GM18861 (cell line): ENCODE measurements around the gene CAMTA1.

Source experiments
- ATAC-seq: cut with Tn5 transposase; IDR thresholded peaks from one replicate; pipeline ENCODE4 v1.9.1; 2021; ENCODE audit not compliant: unreplicated experiment

Gene CAMTA1

DNA sequence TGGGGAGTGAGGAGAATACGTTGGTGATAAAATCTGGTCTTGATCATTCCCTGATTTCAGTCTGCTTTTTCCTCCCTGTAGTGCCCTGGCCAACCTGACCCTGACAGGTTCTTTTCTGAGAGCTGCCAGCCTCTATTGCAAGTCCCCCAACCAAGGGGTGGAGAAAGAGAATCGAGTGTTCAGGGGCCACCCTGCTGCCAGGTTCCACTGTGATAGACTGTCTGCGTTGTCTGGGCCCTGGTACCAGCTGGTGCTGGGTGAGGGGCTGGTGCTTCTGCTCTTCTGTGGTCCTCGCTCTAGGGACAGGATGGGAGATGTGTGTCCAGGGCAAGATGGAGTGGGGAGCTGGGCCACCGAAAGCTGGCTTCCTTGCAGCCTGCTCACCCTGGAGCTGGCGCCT is 214.6 kb downstream of the CAMTA1 start:
- no peak for ATAC-seq

DNA sequence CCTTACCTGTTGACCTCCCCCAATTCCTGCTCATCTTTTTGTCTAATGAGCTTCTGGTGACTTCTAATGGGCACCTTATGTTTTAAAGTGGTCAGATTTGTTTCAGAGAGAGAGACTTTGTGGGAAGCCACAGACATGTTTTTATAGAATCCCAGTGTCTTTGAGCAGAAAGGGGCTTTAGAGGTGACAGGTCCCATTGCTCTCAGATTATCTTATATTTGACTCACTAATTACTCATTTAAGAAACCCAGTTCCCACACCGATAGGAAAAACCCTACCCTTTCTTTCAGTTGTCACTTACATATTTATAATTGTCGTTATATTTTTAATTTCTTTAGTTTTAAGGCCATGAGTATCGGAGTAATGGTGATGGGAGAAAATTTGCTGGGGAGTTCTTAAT is 215.5 kb downstream of the CAMTA1 start:
- ATAC-seq, result no peak

DNA sequence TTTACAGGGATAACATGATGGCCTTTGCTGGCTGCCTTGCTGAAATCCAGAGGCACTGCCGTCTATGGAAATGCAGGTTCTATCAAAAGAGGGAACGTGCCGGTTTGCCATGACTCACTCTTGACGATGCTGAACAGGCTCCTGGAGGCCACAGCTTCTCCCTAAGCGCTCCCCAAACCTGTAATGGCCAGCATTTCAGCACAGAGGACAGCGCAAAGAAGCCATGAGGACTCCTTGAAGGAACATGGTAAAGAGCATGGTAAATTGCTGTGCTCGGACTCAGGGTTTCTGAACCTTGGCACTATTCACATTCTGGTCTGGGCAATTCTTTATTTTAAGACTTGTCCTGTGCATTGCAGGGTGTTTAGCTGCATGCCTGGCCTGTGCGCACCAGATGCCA is 217.5 kb downstream of the CAMTA1 start:
- no peak for ATAC-seq

DNA sequence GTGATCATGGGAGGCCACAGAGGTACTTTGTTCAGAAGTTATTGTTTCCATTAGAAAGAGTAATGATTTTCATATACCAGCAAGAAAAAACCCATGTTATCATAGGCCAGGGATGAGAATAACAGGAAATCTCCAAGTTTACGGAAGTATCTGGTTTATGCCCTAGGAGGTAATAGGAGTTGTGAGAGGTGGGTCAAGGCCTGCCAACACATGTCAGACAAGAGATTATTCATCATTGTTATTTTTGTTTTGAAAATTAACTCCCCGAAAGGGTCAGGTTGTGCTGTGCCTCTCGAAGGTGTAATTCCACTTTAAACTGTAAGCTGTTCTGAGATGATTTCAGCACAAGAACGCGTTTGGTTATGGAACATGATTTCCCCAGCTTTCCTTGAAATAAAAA is 218.4 kb downstream of the CAMTA1 start:
- no peak for ATAC-seq

DNA sequence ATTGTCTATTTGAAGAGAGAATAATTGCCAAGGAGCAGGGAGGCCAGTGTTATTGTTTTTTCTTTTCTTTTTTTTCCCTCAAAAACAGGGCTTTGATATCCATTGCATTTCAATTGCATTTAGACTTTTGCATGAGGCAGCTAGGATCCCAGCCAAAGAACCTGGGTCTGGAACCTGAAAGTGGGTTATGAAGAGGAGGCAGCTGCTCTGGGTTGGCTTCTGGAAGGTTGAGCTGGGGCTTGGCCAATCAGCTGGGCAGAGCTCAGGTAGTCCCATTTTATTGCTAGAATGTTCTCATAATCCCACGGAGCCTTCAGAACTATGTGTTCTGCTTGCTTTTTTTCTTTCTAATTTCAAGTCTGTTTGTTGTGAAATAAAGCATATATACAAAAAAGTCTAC is 218.9 kb downstream of the CAMTA1 start:
- ATAC-seq, result no peak

DNA sequence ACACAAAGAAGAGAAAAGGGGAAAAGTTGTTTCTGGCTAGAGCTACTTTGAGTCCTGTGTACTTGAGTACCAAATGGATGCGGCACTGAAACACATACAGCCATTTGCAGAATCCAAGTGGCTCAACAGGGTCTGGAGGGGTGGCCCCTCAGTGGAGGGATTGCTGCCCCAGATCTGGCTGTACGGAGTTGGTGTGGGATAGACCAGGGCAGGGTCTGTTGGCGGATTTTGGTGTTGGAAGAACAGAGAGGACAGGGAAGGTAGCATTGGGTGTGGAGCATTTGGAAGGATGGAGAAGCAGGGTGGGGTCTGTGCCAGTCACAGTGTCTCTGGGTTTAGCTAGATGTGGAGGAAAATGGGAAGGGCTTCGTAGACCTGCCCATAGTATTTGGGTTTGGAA is 220.5 kb downstream of the CAMTA1 start:
- ATAC-seq, result no peak

DNA sequence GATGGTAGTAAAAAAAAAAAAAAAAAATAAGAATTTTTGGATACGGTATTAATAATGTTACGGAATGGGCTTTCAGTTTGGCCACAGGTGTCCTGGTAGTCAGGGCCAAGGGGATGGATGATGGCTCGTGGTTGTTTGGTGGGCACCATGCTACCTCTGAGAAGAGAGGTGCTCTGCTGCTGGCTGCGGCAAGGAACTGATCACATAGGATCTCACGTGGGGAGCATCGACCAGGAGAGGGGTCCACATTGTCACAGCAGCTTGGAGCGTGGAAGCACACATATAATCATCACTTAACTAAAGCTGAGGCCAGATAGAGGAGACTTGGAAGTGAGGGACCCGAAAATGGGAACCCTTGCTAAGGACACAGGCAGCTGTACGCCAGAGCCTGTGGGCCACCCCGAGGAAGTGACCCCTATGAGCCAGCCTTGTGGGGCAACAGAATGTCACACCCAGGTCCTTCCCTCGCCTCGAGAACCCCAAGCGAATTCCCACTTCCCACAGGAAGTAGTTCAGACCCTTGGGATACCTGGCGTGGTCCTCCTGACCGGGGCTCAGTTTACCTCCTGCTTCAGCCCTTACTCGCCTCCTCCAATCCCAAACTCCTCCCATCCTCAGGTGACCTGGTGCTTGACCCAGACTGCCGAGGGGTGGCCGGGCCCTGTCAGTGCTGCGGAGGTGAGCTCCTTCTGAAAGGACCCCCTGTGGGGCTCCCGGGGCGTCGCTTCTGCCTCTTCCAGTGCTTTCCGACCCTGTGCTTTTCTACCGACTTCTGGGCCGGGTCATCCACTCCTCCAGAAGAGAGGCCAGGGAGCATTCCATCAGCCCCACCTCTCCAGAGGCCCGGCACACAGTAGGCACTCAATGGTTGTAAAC is 222.0 kb downstream of the CAMTA1 start:
- ATAC-seq, result no peak

DNA sequence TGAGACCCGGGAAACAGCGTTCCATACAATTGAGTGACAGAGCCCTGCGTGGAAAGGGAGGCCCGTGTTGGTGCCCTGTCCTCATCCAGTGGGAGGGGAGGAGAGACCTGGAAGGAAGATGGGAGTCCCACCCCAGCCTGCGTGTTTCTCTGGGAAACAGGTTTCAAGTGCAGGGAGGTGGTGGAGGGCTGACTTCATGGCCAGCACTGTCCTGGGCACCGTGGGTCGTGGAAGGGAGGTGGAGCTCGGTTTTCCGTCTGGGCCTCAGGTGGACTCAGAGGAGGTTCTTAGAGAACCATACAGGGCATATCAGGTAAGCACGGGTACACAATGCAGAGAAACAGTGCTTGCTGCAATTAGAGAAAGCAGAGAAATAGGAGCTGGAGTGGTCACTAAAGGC is 222.6 kb downstream of the CAMTA1 start:
- no peak for ATAC-seq

DNA sequence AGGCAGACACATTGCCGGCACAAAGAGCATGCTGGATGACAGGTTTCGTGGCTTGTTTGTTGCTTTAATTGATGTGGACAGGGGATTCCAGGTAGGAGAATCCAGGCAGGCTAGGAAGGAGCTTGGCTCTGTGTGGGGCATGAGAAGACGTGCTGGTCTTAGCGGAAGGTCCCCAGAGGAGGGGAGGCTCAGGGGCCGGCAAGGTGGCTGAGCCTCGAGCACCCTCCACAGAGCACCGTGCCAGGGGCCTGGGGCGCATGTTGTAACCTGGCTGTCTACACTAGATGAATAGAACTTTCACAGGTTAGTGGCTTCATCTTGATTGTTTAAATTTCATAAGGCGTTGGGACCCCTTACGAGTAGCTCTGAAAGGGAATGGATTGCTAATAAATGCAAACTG is 223.1 kb downstream of the CAMTA1 start:
- no peak for ATAC-seq

DNA sequence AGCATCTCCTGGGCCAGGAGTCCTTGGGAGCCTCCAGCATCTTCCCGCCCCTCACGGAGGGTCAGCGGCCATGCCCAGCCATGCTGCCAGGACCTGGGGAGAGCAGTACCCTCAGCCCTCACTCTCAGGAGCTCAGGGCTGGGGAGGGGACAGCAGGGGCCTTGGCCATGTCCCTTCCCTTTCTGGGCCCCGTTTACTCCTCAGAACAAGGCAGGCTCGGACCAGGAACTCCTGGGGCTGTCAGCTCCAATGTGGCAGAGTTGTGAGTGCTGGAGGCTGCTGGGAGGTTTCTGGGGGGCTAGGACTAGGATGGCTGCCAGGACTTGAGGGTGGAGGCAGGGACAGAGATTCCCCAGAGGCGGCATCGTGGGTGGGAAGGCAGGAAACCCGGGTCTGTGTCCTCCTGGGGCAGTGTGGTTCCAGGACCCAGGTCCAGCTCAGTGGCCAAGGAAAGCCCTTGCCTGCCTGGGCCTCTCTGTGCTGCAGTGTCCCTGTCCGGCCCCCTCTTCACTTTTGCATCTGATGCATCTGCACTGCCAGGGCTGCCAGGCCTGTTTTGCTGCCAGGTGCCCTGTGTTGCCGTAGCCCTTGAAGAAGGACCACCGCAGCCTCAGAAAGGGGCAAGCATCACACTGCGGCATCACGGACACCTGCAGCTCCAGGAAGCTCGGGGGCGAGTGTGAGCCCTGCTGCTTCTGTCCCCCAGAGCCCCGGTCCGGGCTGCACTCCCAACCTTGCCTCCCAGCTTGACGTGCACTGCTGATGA is 223.9 kb downstream of the CAMTA1 start:
- no peak for ATAC-seq

DNA sequence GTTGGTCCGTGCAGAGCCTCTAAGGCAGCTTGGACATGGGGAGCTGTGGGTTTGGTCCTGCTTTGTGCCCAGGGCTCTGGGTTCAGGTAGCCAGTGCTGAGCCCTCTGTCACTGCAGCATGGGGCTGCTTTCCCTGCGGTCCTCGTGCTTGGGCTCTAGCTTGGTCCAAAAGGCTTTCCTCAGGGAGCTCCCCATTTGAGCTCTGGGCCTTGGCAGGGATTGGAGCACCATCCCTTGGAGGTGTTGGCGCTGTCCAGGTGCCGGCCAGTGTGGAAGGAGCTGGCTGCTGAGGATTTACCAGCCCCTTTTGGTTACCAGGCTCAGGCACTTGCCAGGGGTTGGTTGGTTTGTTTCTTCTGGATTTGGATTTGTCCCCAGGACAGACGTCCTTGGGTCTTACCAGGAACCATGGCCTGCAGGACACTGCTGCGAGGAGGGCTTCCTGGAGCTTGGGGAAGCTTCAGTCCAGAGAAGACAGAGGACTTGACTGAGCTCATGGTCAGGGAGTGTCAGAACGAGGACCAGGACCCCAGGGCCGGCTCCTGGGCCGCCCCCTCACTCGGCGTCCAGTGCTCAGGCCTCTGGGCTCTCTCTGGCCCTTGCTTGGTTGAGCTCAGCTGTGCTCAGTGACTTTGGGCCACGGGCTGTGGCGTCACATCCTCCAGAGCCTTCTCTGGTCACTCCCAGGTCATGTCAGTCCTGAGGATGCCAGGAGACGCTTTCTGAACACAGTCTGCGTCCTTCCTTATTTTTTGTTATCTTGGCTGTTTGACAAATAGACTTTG is 224.7 kb downstream of the CAMTA1 start:
- ATAC-seq, result no peak

DNA sequence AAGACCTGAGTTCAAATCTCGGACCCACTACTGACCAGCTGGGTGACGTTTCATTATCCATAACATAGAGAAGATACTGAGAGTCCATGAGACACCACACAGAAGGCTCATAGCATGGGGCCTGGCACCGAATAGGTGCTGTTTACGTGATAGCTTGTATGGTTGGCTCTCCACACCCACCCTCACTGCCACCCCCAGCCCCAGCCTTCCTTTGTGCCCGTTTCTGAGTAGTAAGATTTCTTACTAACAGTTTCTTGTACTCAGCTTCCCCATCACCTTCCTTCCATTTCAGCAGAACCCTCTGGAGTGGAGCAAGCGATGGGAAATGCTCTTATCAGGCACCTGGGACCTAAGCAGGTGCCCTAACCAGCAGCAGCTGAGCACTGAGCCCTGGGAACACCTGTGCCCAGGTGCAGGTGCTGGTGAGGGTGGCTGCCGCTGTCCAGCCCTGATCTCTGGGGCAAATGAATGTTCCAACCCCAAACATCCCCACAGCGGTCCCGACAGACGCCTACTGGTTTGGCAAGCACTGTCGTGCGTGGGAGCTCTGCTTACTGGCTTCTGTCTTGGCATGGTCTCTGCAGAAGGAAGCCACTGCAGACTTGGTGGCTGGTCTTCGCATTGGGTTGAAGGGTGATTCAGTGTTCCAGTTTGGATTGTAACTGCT is 225.4 kb downstream of the CAMTA1 start:
- no peak for ATAC-seq

DNA sequence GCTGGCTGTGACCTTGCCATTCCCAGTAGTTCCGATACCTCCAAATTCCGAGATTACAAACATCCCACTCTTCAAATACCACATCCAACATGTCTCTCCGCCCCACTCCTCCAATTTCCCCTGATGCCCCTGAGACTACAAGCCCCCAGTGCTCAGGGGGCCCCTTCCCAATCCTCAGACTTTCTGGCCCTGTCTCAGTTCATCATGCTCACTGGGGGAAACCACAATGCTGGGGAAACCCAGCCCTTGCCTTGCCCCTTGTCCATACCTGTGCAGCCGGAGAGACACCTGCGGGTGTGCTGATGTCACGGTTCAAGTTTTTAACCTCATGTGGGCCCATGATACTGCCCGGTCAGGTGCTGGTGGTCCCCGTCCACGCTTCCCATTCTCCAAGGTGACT is 226.6 kb downstream of the CAMTA1 start:
- no peak for ATAC-seq

DNA sequence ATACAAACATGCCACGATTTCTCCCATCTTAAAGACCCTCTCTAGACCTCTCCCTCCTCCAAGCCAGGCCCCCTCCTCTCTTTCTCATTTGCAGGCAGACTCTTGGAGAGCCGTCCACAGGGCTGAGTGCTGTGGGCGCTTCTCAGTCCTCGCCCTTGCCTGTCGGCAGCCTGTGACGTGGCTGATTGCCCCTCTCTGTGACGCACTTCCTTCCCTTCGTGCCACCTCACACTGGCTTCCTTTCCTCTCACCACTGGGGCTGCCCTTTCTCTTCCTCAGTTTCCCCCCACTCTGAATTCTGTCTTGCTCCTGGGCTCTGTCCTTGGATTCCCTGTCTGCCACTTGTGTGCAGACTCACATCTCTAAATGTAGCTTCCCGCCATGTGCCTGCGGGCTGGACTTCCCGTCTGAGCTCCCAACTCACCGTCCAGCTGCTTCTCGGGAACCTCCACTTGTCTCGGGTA is 227.2 kb downstream of the CAMTA1 start:
- no peak for ATAC-seq

DNA sequence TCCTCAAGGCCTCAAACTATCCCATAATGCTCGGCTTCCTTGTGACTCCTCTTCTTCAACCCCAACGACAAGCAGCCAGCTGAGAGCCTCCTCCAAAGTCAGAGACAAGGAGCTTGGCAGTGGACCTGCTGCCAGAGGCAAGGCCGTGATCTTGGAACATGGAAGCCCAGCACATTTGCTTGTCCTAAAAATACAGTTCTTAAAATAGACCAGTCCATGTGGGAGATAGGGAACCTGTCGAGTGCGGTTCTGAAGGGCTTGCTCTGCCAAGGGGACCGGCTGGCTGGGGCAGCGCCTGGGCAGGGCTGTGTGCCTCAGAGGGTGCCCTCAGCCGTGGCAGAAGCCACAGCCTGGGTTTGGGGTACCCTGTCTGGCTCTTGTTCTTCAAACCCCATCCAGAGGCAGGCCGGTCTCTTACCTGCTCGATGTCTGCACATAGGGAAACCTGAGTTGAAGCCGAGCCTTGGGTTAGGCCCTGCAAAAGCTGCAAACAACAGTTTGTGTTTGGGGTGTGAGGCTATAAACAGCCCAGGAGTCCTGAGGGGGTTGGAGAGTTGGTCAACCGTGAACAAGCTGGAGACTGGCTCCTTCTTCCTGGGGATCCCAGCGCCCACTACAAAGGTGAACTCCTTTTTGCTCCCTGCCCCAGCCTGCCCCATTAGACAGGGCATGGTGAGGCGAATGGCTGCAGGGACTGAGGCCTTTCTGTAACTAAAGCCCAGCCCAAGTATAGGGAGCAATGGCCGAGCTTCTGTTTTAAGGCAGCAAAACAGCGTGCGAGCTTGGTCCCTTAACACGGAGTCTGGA is 228.8 kb downstream of the CAMTA1 start:
- ATAC-seq, result no peak

DNA sequence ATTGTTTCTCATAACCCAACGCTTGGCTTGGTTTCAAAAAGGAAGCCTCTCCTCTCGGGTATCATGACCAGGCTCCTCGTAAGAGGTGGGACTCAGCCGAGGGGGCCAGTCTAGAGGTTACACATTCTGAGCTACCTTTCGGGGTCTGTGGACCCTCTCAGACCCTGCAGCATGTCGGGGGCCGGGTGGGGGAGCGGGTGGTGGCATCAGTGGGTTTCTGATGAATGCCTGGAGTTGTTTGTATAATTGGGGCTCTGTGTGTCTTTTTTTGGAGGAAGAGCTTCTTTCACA is 229.3 kb downstream of the CAMTA1 start:
- no peak for ATAC-seq

DNA sequence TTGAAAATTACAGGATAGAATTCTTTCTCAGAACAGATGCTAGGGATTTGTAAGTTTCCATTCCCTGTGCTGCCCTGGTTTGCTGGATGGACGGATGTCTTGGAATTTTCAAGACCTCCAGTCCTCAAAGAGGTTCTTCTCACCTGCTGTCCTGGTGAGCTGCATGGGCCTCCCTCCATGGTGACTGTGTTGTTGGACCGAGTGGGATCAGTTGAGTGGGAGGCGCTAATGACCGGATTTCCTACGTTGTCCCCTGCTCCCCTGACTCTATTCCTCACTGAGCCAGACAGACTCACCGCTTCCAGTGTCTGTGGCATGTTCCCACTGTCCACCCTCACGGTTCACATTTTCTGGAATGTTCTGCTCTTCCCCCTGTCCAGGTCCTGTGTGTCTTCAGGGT is 229.8 kb downstream of the CAMTA1 start:
- ATAC-seq, result no peak

DNA sequence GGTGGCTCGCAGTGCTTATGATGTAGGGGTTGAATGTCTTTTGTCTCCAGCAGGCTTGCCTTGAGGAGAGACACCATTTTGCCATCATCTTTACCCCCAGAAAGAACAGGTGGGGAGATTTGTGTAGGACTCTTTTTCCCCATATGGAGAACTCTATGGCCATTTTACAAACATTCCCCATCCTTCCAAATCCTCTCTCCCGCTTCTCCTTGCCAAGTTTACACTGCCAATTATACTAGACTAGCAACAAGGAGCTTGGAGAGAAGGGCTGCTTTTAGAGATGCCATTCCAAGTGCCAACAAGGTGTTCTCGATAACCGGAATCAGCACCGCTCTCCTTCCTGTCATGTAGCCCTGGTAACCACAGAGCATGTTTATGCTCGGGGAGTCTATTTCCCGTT is 233.1 kb downstream of the CAMTA1 start:
- no peak for ATAC-seq

DNA sequence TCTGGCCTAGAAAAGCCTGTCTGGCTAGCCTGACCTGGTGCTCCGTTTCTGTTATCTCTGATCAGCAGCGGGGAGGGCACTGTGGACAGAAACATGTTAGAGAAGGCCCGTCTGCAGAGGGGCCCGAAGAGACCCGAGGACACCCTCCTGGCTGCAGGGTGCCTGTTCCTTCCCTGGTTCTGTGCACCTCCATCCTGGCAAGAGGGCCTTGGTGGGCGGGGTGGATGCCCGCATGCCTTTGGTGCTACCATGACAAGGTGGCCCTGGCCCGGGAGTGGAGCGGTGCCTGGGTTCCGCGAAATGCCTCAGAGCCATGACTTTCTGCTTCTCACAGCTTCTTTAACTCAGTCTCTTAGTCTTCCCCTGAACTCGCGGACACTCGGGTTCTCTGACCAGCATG is 233.6 kb downstream of the CAMTA1 start:
- no peak for ATAC-seq

DNA sequence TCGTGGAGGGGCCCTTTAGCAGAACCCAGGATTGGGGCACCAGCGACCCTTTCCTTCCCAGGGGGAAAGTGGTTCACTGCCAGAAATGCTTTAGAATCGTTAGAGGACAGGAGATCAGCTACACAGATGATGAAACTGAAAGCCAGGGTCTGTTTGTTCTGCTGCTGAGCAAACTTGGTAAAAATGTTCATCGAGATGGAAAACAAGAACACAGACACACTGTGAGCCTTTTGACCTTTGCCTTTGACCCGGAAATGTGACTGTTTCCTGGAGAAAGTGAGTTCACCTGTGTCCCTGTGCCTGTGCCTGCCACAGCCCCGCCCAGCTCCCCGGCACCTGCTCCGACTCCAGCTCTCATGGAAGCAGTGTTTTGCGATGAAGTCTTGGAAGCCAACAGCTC is 234.3 kb downstream of the CAMTA1 start:
- ATAC-seq, result no peak
